OCI-LY3 (cell line): ENCODE results near the gene CFAP221.

Experiments
- EZH2phosphoT487 ChIP-seq: fragments of 200-600 bp; shearing (Covaris generic); IDR thresholded peaks from 2 replicates; pipeline ENCODE4 v1.6.1; 2018; ENCODE audit warnings: antibody characterized with exemption, mixed run types, low read depth
- TF ChIP-seq, protein P1 (sequence below): fragments of 200-600, 300-600 bp; sonication (generic); IDR thresholded peaks from 2 replicates; pipeline ENCODE4 v1.5.1; 2014; ENCODE audit warnings: antibody characterized with exemption, low read length, low read depth

DNA sequence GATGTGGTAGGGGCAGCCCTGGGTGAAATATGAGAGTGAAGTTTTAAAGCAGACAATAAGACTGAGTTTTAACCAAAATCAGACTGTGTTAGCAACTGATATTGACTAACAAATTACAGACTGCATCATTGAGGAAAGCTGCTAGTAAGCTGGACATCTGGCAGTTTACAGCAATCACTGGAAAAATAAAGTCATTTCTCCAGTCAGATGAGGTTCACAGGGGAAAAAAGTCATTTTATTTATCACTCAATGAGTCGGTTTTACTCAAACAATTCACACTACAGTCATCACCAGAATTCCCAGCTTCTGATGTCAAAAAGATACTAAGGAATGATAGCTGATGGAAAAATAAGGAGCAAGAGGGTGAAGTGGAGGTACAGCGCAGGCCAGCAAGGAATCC is 124.3 kb downstream of the CFAP221 start:
- TF ChIP-seq, protein P1, sequence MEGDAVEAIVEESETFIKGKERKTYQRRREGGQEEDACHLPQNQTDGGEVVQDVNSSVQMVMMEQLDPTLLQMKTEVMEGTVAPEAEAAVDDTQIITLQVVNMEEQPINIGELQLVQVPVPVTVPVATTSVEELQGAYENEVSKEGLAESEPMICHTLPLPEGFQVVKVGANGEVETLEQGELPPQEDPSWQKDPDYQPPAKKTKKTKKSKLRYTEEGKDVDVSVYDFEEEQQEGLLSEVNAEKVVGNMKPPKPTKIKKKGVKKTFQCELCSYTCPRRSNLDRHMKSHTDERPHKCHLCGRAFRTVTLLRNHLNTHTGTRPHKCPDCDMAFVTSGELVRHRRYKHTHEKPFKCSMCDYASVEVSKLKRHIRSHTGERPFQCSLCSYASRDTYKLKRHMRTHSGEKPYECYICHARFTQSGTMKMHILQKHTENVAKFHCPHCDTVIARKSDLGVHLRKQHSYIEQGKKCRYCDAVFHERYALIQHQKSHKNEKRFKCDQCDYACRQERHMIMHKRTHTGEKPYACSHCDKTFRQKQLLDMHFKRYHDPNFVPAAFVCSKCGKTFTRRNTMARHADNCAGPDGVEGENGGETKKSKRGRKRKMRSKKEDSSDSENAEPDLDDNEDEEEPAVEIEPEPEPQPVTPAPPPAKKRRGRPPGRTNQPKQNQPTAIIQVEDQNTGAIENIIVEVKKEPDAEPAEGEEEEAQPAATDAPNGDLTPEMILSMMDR = no peak
- no peak for TF ChIP-seq EZH2phosphoT487
